Measurements from ENCODE around the gene PDE4C. TPM values are rescaled to one million over a fixed set of nuclear protein-coding genes. Genes with fewer than 3 reads are reported as not detected.

The PDE4C gene
- total RNA-seq, 3 donors from 2014 or later (not counting 1 experiment from before 2014, with no cell fraction given): not detected

DNA sequence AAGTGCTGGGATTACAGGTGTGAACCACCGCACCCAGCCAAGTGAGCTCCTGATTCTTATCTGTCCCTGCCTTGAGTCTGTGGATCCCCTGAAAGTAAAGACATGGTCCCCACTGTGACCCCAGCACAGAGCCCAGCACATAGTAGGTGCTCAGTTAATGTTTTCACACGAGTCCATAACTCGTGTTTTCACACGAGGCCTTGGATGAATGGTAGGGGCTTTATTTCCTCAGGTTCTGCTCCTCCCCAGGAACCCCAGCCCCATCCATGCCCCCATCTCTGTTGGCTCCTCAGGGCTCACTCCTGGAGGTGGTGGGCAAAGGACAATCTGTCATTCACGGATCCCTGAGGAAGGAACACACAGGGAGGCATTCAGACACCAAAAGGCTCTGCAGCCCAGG is 23.6 kb upstream of the PDE4C start:
- Histone ChIP-seq H3K9me3 (ENCODE audit: control insufficient read depth, insufficient read depth, low read length) (no peaks in the 10 kb centered on the region), H3K27me3 (ENCODE audit: control insufficient read depth, insufficient read depth, low read length) (no peaks in the 10 kb centered on the region), H3K4me3 (ENCODE audit: low read length) (no peak overlapping the region), H3K27ac (ENCODE audit: low read length) (no peak overlapping the region), H3K36me3 (ENCODE audit: control insufficient read depth, insufficient read depth, low read length) (no peaks in the 10 kb centered on the region), H3K4me1 (ENCODE audit: control insufficient read depth, insufficient read depth, low read length) (peaks cover 14% of the 10 kb centered on the region)
- Mint-ChIP-seq H3K27me3 (ENCODE audit: low read depth in 2 of 2) (peaks cover 14 to 25% of the 10 kb centered on the region in 2 donors), H3K9me3 (no peaks in the 10 kb centered on the region), H3K27ac (no peak overlapping the region), H3K36me3 (no peaks in the 10 kb centered on the region), H3K4me1 (peaks cover 0 to 5% of the 10 kb centered on the region in 2 donors), H3K4me3 (no peak overlapping the region)
- 83% methylated on average over 5 of the region's 5 CpGs for WGBS (ENCODE audit: insufficient coverage)
- intact Hi-C loops (cut with micrococcal nuclease): loop anchor here (2.0 to 5.0 kb wide), 5 partner anchors 43 to 313 kb away; no protein-coding TSS in a partner anchor
- no peak for ATAC-seq
- TF ChIP-seq, protein P1, sequence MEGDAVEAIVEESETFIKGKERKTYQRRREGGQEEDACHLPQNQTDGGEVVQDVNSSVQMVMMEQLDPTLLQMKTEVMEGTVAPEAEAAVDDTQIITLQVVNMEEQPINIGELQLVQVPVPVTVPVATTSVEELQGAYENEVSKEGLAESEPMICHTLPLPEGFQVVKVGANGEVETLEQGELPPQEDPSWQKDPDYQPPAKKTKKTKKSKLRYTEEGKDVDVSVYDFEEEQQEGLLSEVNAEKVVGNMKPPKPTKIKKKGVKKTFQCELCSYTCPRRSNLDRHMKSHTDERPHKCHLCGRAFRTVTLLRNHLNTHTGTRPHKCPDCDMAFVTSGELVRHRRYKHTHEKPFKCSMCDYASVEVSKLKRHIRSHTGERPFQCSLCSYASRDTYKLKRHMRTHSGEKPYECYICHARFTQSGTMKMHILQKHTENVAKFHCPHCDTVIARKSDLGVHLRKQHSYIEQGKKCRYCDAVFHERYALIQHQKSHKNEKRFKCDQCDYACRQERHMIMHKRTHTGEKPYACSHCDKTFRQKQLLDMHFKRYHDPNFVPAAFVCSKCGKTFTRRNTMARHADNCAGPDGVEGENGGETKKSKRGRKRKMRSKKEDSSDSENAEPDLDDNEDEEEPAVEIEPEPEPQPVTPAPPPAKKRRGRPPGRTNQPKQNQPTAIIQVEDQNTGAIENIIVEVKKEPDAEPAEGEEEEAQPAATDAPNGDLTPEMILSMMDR (IDR thresholded peaks at IDR 0.05): no peak
- no peak for DNase-seq

- ATAC-seq (no peak), DNase-seq (no peak)
- WGBS (ENCODE audit: insufficient coverage): 74% methylated on average over 7 of the region's 7 CpGs
- H3K27me3 Mint-ChIP-seq (ENCODE audit: low read depth in 2 of 2): peaks cover 0 to 2% of the 10 kb centered on the region in 2 donors
- H3K36me3 Mint-ChIP-seq: no peaks in the 10 kb centered on the region
- Histone ChIP-seq H3K27ac (ENCODE audit: low read length) (no peak overlapping the region), H3K36me3 (ENCODE audit: control insufficient read depth, insufficient read depth, low read length) (no peaks in the 10 kb centered on the region), H3K9me3 (ENCODE audit: control insufficient read depth, insufficient read depth, low read length) (no peaks in the 10 kb centered on the region), H3K27me3 (ENCODE audit: control insufficient read depth, insufficient read depth, low read length) (no peaks in the 10 kb centered on the region), H3K4me1 (ENCODE audit: control insufficient read depth, insufficient read depth, low read length) (no peaks in the 10 kb centered on the region), H3K4me3 (ENCODE audit: low read length) (no peak overlapping the region)
- H3K4me3 Mint-ChIP-seq: no peak overlapping the region
- H3K9me3 Mint-ChIP-seq: no peaks in the 10 kb centered on the region
- TF ChIP-seq, protein P1 (IDR thresholded peaks at IDR 0.05): no peak
- intact Hi-C loops (cut with micrococcal nuclease): no loop called here
- H3K27ac Mint-ChIP-seq: no peak overlapping the region
- no peaks in the 10 kb centered on the region for H3K4me1 Mint-ChIP-seq
These were observed 19.1 kb upstream of the PDE4C start for GRCh38 chr19:18245297-18245696.

DNA sequence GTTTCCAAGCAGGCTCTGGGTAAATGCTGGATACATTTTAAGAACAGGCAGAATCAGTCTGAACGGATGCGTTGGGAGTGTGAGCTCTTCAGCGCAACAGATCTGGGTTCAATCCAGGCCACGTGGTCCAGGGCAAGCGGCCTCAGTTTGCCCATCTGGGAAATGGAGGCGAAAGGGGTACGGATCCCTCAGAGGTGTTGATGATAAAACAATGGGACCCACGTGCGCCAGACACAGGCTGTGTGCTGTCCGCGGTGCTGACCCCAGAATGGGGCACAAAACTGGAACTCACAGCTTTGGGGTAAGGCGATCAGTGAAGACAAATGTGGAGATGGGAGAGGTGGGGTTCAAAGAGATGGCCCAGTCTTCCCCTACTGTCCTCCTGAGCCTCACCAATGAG is 13.1 kb upstream of the PDE4C start:
- TF ChIP-seq, protein P1 (IDR thresholded peaks at IDR 0.05): no peak
- H3K9me3 ChIP-seq (ENCODE audit: control insufficient read depth, insufficient read depth, low read length): no peaks in the 10 kb centered on the region
- no peak overlapping the region for H3K27ac ChIP-seq (ENCODE audit: low read length)
- no peaks in the 10 kb centered on the region for H3K36me3 ChIP-seq (ENCODE audit: control insufficient read depth, insufficient read depth, low read length)
- peak in 2 of 3 donors; percentile 35 to 36 for ATAC-seq
- DNase-seq: no peak
- no peak overlapping the region for H3K4me3 ChIP-seq (ENCODE audit: low read length)
- Mint-ChIP-seq H3K27ac (no peak overlapping the region), H3K4me1 (no peaks in the 10 kb centered on the region), H3K4me3 (no peak overlapping the region), H3K9me3 (no peaks in the 10 kb centered on the region), H3K36me3 (no peaks in the 10 kb centered on the region), H3K27me3 (ENCODE audit: low read depth in 2 of 2) (peaks cover 7 to 19% of the 10 kb centered on the region in 2 donors)
- WGBS (ENCODE audit: insufficient coverage): 34% methylated on average over 11 of the region's 12 CpGs
- no peaks in the 10 kb centered on the region for H3K27me3 ChIP-seq (ENCODE audit: control insufficient read depth, insufficient read depth, low read length)
- H3K4me1 ChIP-seq (ENCODE audit: control insufficient read depth, insufficient read depth, low read length): no peaks in the 10 kb centered on the region
- intact Hi-C loops (cut with micrococcal nuclease): no loop called here

GRCh38 chr19:18234194-18234593 is 8.0 kb upstream of the PDE4C start:
- no peaks in the 10 kb centered on the region for H3K36me3 Mint-ChIP-seq
- no peaks in the 10 kb centered on the region for H3K36me3 ChIP-seq (ENCODE audit: control insufficient read depth, insufficient read depth, low read length)
- H3K4me3 ChIP-seq (ENCODE audit: low read length): no peak overlapping the region
- H3K9me3 ChIP-seq (ENCODE audit: control insufficient read depth, insufficient read depth, low read length): peaks cover 10% of the 10 kb centered on the region
- H3K27me3 ChIP-seq (ENCODE audit: control insufficient read depth, insufficient read depth, low read length): peaks cover 20% of the 10 kb centered on the region
- intact Hi-C loops (cut with micrococcal nuclease): no loop called here
- H3K4me3 Mint-ChIP-seq: no peak overlapping the region
- peaks cover 0 to 8% of the 10 kb centered on the region in 2 donors for H3K4me1 Mint-ChIP-seq
- peaks cover 0 to 3% of the 10 kb centered on the region in 2 donors for H3K9me3 Mint-ChIP-seq
- no peak overlapping the region for H3K27ac Mint-ChIP-seq
- TF ChIP-seq, protein P1 (IDR thresholded peaks at IDR 0.05): no peak
- no peak for ATAC-seq
- peaks cover 6% of the 10 kb centered on the region for H3K4me1 ChIP-seq (ENCODE audit: control insufficient read depth, insufficient read depth, low read length)
- peaks cover 42 to 49% of the 10 kb centered on the region in 2 donors for H3K27me3 Mint-ChIP-seq (ENCODE audit: low read depth in 2 of 2)
- no peak overlapping the region for H3K27ac ChIP-seq (ENCODE audit: low read length)
- WGBS (ENCODE audit: insufficient coverage): 40% methylated on average over 5 of the region's 6 CpGs
- DNase-seq: no peak
